ENCODE measurements around the gene PSMD1. TPM values are rescaled to one million over a fixed set of nuclear protein-coding genes. Genes with fewer than 3 reads are reported as not detected.

The PSMD1 gene
- total RNA-seq, 2 experiments from 2014 or later: 27.9 to 31.3 TPM

DNA sequence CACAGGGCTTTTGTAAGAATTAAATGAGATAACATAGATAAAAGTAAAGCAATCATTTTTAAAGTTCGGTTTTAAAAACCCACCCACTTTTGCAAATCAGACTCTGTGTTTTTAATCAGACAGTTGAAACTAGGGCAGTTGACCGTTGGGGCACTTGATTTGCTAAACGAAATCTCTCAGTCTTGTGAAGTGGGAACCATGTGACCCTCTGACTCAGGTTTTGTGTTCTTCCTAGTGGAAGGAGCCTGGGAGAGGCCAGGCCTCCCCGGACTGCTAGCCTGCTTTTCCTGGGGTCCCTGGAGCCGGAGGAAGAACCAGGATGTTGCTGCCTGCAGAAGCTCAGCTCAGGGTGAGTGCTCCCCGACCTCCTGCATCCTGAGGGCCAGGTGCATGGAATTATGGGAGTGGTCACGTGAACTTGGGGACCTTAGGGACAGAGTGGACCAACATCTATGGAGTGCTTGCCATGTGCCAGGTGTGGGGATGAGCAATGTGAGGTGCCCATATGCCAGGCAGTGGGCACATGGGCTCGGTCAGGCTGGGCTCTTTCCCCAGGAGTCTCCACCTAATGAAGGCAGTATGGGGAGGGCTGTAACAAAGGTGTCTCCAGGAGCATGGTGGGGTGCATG is 15.5 kb upstream of the PSMD1 start:
- no peaks in the 10 kb centered on the region for H3K9me3 ChIP-seq (ENCODE audit: control insufficient read depth in 1 of 2, insufficient read depth in 1 of 2, low read length in 2 of 2)
- no peaks in the 10 kb centered on the region for H3K36me3 ChIP-seq (ENCODE audit: insufficient read depth, low read length)
- ChIA-PET CTCF (no interaction called here), POLR2A (no interaction called here)
- Mint-ChIP-seq H3K27ac (no peak overlapping the region), H3K36me3 (ENCODE audit: low read depth) (no peaks in the 10 kb centered on the region), H3K4me3 (no peak overlapping the region), H3K4me1 (ENCODE audit: low read depth) (no peaks in the 10 kb centered on the region), H3K27me3 (peaks cover 55% of the 10 kb centered on the region), H3K9me3 (no peaks in the 10 kb centered on the region)
- peaks cover 7% of the 10 kb centered on the region for H3K4me1 ChIP-seq (ENCODE audit: insufficient read depth, low read length)
- DNase-seq: no peak
- H3K27me3 ChIP-seq (ENCODE audit: control insufficient read depth in 1 of 2, insufficient read depth in 2 of 2, low read length in 2 of 2): peaks cover 36 to 45% of the 10 kb centered on the region in 2 experiments
- intact Hi-C loops (cut with DNase I, micrococcal nuclease): no loop called here
- TF ChIP-seq, protein P1, sequence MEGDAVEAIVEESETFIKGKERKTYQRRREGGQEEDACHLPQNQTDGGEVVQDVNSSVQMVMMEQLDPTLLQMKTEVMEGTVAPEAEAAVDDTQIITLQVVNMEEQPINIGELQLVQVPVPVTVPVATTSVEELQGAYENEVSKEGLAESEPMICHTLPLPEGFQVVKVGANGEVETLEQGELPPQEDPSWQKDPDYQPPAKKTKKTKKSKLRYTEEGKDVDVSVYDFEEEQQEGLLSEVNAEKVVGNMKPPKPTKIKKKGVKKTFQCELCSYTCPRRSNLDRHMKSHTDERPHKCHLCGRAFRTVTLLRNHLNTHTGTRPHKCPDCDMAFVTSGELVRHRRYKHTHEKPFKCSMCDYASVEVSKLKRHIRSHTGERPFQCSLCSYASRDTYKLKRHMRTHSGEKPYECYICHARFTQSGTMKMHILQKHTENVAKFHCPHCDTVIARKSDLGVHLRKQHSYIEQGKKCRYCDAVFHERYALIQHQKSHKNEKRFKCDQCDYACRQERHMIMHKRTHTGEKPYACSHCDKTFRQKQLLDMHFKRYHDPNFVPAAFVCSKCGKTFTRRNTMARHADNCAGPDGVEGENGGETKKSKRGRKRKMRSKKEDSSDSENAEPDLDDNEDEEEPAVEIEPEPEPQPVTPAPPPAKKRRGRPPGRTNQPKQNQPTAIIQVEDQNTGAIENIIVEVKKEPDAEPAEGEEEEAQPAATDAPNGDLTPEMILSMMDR (IDR thresholded peaks at IDR 0.05): no peak
- no peak overlapping the region for H3K4me3 ChIP-seq (ENCODE audit: low read length)
- no peak for ATAC-seq (ENCODE audit: poor library complexity)
- no peak overlapping the region for H3K27ac ChIP-seq (ENCODE audit: low read depth in 1 of 2, low read length in 2 of 2)

GRCh38 chr2:231043796-231044195 is 12.9 kb upstream of the PSMD1 start:
- ChIA-PET CTCF (interaction anchor here (1.3 kb wide), 1 partner anchor 9 kb away, joined by 4 read pairs; no protein-coding TSS in a partner anchor), POLR2A (no interaction called here)
- Mint-ChIP-seq H3K36me3 (ENCODE audit: low read depth) (no peaks in the 10 kb centered on the region), H3K4me1 (ENCODE audit: low read depth) (no peaks in the 10 kb centered on the region), H3K27me3 (peaks cover 37% of the 10 kb centered on the region), H3K9me3 (no peaks in the 10 kb centered on the region), H3K4me3 (no peak overlapping the region), H3K27ac (no peak overlapping the region)
- Histone ChIP-seq H3K36me3 (ENCODE audit: insufficient read depth, low read length) (no peaks in the 10 kb centered on the region), H3K27ac (ENCODE audit: low read depth in 1 of 2, low read length in 2 of 2) (no peak overlapping the region), H3K4me1 (ENCODE audit: insufficient read depth, low read length) (no peaks in the 10 kb centered on the region), H3K27me3 (ENCODE audit: control insufficient read depth in 1 of 2, insufficient read depth in 2 of 2, low read length in 2 of 2) (peaks cover 29 to 37% of the 10 kb centered on the region in 2 experiments), H3K9me3 (ENCODE audit: control insufficient read depth in 1 of 2, insufficient read depth in 1 of 2, low read length in 2 of 2) (no peaks in the 10 kb centered on the region), H3K4me3 (ENCODE audit: low read length) (no peak overlapping the region)
- DNase-seq (no peak), ATAC-seq (ENCODE audit: poor library complexity) (no peak)
- TF ChIP-seq, protein P1 (IDR thresholded peaks at IDR 0.05): no peak
- intact Hi-C loops (cut with DNase I, micrococcal nuclease): no loop called here

DNA sequence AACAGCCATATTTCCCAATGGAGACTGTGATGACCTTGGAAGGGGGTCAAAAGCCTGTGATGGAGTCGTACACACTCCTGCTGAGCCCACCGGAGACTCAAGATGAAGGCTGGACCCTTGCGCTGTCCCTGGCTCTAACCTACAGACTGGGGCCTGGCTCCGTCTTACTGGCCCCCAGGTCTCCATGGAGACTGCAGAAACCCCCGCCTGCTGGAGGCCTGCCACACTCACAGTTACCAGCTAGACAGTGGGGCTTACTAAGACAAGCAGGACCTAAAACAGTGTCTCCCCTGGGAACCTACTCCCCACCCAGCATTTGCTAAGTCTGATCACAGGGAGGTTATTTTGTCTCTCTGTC is 9.8 kb upstream of the PSMD1 start:
- ChIA-PET CTCF (no interaction called here), POLR2A (no interaction called here)
- Histone ChIP-seq H3K4me1 (ENCODE audit: insufficient read depth, low read length) (no peaks in the 10 kb centered on the region), H3K4me3 (ENCODE audit: low read length) (no peak overlapping the region), H3K27ac (ENCODE audit: low read depth in 1 of 2, low read length in 2 of 2) (no peak overlapping the region), H3K27me3 (ENCODE audit: control insufficient read depth in 1 of 2, insufficient read depth in 2 of 2, low read length in 2 of 2) (peaks cover 11 to 12% of the 10 kb centered on the region in 2 experiments), H3K36me3 (ENCODE audit: insufficient read depth, low read length) (no peaks in the 10 kb centered on the region), H3K9me3 (ENCODE audit: control insufficient read depth in 1 of 2, insufficient read depth in 1 of 2, low read length in 2 of 2) (no peaks in the 10 kb centered on the region)
- ATAC-seq (ENCODE audit: poor library complexity): no peak
- Mint-ChIP-seq H3K36me3 (ENCODE audit: low read depth) (no peaks in the 10 kb centered on the region), H3K27me3 (peaks cover 11% of the 10 kb centered on the region), H3K4me1 (ENCODE audit: low read depth) (no peaks in the 10 kb centered on the region), H3K27ac (no peak overlapping the region), H3K9me3 (no peaks in the 10 kb centered on the region), H3K4me3 (no peak overlapping the region)
- intact Hi-C loops (cut with DNase I, micrococcal nuclease): no loop called here
- TF ChIP-seq, protein P1 (IDR thresholded peaks at IDR 0.05): no peak
- no peak for DNase-seq

Data from CD4-positive, alpha-beta T cell (primary cell).